Neuronal stem cell (in vitro differentiated cells): Measurements from ENCODE around the gene LRP10.
"Not testable (repeated sequence)": the region's sequence is repeated elsewhere in the genome, so short reads cannot be mapped to it uniquely, and the experiment has no call there.

ENCODE experiments used
- DNase-seq: peaks from one replicate; pipeline ENCODE4 v3.0.0-alpha.2; 2013; ENCODE audit warnings: low spot score
- H2AFZ ChIP-seq: one replicate; pipeline ENCODE4 v1.6.1; 2013; ENCODE audit warnings: mild to moderate bottlenecking, low read length, inconsistent platforms
- H2AK5ac ChIP-seq: 2 replicates; pipeline ENCODE4 v1.6.1; 2013; ENCODE audit warnings: low read depth, mild to moderate bottlenecking, inconsistent platforms, low read length, moderate library complexity, mixed read lengths
- H2BK120ac ChIP-seq: 2 replicates; pipeline ENCODE4 v1.6.1; 2013; ENCODE audit warnings: low read depth, mild to moderate bottlenecking, inconsistent platforms, low read length, moderate library complexity, mixed read lengths
- H2BK12ac ChIP-seq: one replicate; pipeline ENCODE4 v1.6.1; 2013; ENCODE audit warnings: low read length, inconsistent platforms
- H2BK15ac ChIP-seq: 2 replicates; pipeline ENCODE4 v1.6.1; 2013; ENCODE audit warnings: mild to moderate bottlenecking, low read length, inconsistent platforms, mixed read lengths
- H2BK5ac ChIP-seq: one replicate; pipeline ENCODE4 v1.6.1; 2013; ENCODE audit warnings: inconsistent platforms, mild to moderate bottlenecking, low read length, moderate library complexity
- H3K14ac ChIP-seq: one replicate; pipeline ENCODE4 v1.6.1; 2013; ENCODE audit warnings: low read length, inconsistent platforms
- H3K18ac ChIP-seq: 2 replicates; pipeline ENCODE4 v1.6.1; 2013; ENCODE audit warnings: low read length, inconsistent platforms
- H3K23ac ChIP-seq: 2 replicates; pipeline ENCODE4 v1.6.1; 2013; ENCODE audit warnings: low read depth, mild to moderate bottlenecking, mixed read lengths, low read length, inconsistent platforms; ENCODE audit not compliant: poor library complexity
- H3K27ac ChIP-seq: replicated peaks from 3 replicates; pipeline ENCODE4 v1.5.1; 2013; ENCODE audit warnings: low read length, inconsistent platforms
- H3K27me3 ChIP-seq, 3 experiments: 2 replicates each; pipeline ENCODE4 v1.6.1; 2013; ENCODE audit warnings: low read length in 3 of 3, mild to moderate bottlenecking in 2 of 3, inconsistent platforms in 1 of 3, low read depth in 1 of 3, mixed read lengths in 1 of 3, moderate library complexity in 1 of 3; ENCODE audit not compliant: control insufficient read depth in 3 of 3, insufficient read depth in 3 of 3
- H3K36me3 ChIP-seq, 2 donors: replicated peaks in 1 of 2; 2 replicates each; pipeline ENCODE4 v1.6.1; 2013; ENCODE audit warnings: low read length in 2 of 2; ENCODE audit not compliant: control insufficient read depth in 2 of 2, insufficient read depth in 2 of 2
- H3K4ac ChIP-seq: 2 replicates; pipeline ENCODE4 v1.6.1; 2013; ENCODE audit warnings: inconsistent platforms, mild to moderate bottlenecking, low read length, moderate library complexity
- H3K4me1 ChIP-seq, 2 donors: 1 replicate in 1 of 2; 2 replicates in 1 of 2; pipeline ENCODE4 v1.6.1; 2013; ENCODE audit warnings: low read length in 2 of 2, low read depth in 1 of 2; ENCODE audit not compliant: control insufficient read depth in 2 of 2, insufficient read depth in 1 of 2
- H3K4me2 ChIP-seq: one replicate; pipeline ENCODE4 v1.6.1; 2013; ENCODE audit warnings: mild to moderate bottlenecking, low read length, inconsistent platforms; ENCODE audit not compliant: insufficient read depth, poor library complexity, severe bottlenecking
- H3K4me3 ChIP-seq, 2 donors: 2 replicates each; pipeline ENCODE4 v1.5.1; 2013; ENCODE audit warnings: low read length in 2 of 2, mild to moderate bottlenecking in 2 of 2, inconsistent platforms in 1 of 2, moderate library complexity in 1 of 2
- H3K79me1 ChIP-seq: one replicate; pipeline ENCODE4 v1.6.1; 2013; ENCODE audit warnings: low read depth, mild to moderate bottlenecking, inconsistent platforms, low read length, moderate library complexity
- H3K9ac ChIP-seq: one replicate; pipeline ENCODE4 v1.6.1; 2013; ENCODE audit warnings: mild to moderate bottlenecking, low read depth, low read length, inconsistent platforms; ENCODE audit not compliant: poor library complexity
- H3K9me3 ChIP-seq, 2 donors: replicated peaks in 1 of 2; 2 replicates each; pipeline versions ENCODE3 to v1.6.1; 2013; ENCODE audit warnings: low read length in 2 of 2, mild to moderate bottlenecking in 2 of 2, inconsistent platforms in 1 of 2, low read depth in 1 of 2, mixed read lengths in 1 of 2, moderate library complexity in 1 of 2; ENCODE audit not compliant: control insufficient read depth in 2 of 2, insufficient read depth in 1 of 2
- H4K8ac ChIP-seq: one replicate; pipeline ENCODE4 v1.6.1; 2013; ENCODE audit warnings: low read depth, mild to moderate bottlenecking, inconsistent platforms, low read length, moderate library complexity
- H4K91ac ChIP-seq: one replicate; pipeline ENCODE4 v1.6.1; 2013; ENCODE audit warnings: low read length, low read depth, mild to moderate bottlenecking, inconsistent platforms; ENCODE audit not compliant: poor library complexity
- WGBS, 2 donors: extraction: QIAGEN DNeasy Blood & Tissue Kit; methylation state at CpG; one replicate each; pipeline ENCODE4 v1.1.7; 2013; ENCODE audit warnings: missing lambda C conversion rate in 2 of 2, mixed read lengths in 1 of 2; ENCODE audit not compliant: insufficient read length in 2 of 2, insufficient replicate concordance in 1 of 2; ENCODE audit errors: extremely low coverage in 2 of 2; 5-methylcytosine and 5-hydroxymethylcytosine counted together

Gene LRP10

GRCh38 chr14:22854296-22854695 lies 17.2 kb upstream of the LRP10 start:
- H3K14ac ChIP-seq, H3K36me3 ChIP-seq, H2BK120ac ChIP-seq, H2BK12ac ChIP-seq, H2BK5ac ChIP-seq, H2AFZ ChIP-seq, H4K91ac ChIP-seq, H3K9ac ChIP-seq, H3K79me1 ChIP-seq, DNase-seq, H4K8ac ChIP-seq, H3K9me3 ChIP-seq, H3K27ac ChIP-seq, H3K27me3 ChIP-seq, H3K4me3 ChIP-seq, H3K4ac ChIP-seq, H3K4me2 ChIP-seq, H3K23ac ChIP-seq, H3K4me1 ChIP-seq, H3K18ac ChIP-seq, H2BK15ac ChIP-seq, H2AK5ac ChIP-seq: not testable (repeated sequence)
- WGBS, 2 donors = no CpG with 5 or more reads among the region's 11 CpGs

GRCh38 chr14:22854963-22855724 lies 16.4 kb upstream of the LRP10 start:
- Histone ChIP-seq H3K27me3 (no peaks in the 10 kb centered on the region), H3K23ac (no peak overlapping the region), H2AK5ac (no peak overlapping the region), H3K36me3 (no peaks in the 10 kb centered on the region), H2BK15ac (no peak overlapping the region), H4K91ac (no peak overlapping the region), H3K9ac (no peak overlapping the region), H2BK12ac (no peak overlapping the region), H4K8ac (no peak overlapping the region), H3K4me3 (no peak overlapping the region), H3K79me1 (no peaks in the 10 kb centered on the region), H3K9me3 (peaks cover 0 to 4% of the 10 kb centered on the region in 2 donors), H3K4me1 (peaks cover 1 to 3% of the 10 kb centered on the region in 2 donors), H3K18ac (no peak overlapping the region), H2AFZ (no peak overlapping the region), H2BK5ac (no peak overlapping the region), H2BK120ac (no peak overlapping the region), H3K14ac (no peak overlapping the region), H3K4ac (no peak overlapping the region), H3K4me2 (no peak overlapping the region), H3K27ac (no peak overlapping the region)
- no CpG with 5 or more reads among the region's 8 CpGs for WGBS, 2 donors
- no peak for DNase-seq

GRCh38 chr14:22856428-22856827 lies 15.1 kb upstream of the LRP10 start:
- Histone ChIP-seq H3K27me3 (no peaks in the 10 kb centered on the region), H2BK15ac (no peak overlapping the region), H3K4me2 (no peak overlapping the region), H3K9me3 (peaks cover 0 to 4% of the 10 kb centered on the region in 2 donors), H2BK5ac (no peak overlapping the region), H3K18ac (no peak overlapping the region), H4K8ac (no peak overlapping the region), H3K79me1 (no peaks in the 10 kb centered on the region), H3K4ac (no peak overlapping the region), H3K4me1 (peaks cover 1 to 3% of the 10 kb centered on the region in 2 donors), H3K14ac (no peak overlapping the region), H3K4me3 (no peak overlapping the region), H3K27ac (no peak overlapping the region), H2BK120ac (no peak overlapping the region), H3K36me3 (no peaks in the 10 kb centered on the region), H2AFZ (no peak overlapping the region), H2AK5ac (no peak overlapping the region), H2BK12ac (no peak overlapping the region), H3K9ac (no peak overlapping the region), H4K91ac (no peak overlapping the region), H3K23ac (no peak overlapping the region)
- DNase-seq = no peak
- no CpG with 5 or more reads among the region's 5 CpGs for WGBS, 2 donors

- not testable (repeated sequence) for H3K9ac ChIP-seq, H3K36me3 ChIP-seq, H3K27me3 ChIP-seq, H2BK15ac ChIP-seq, H3K27ac ChIP-seq, H2AK5ac ChIP-seq, DNase-seq, H3K14ac ChIP-seq, H4K8ac ChIP-seq, H3K4me1 ChIP-seq, H3K4ac ChIP-seq, H3K4me3 ChIP-seq, H4K91ac ChIP-seq, H2AFZ ChIP-seq, H2BK120ac ChIP-seq, H3K4me2 ChIP-seq, H3K9me3 ChIP-seq, H3K18ac ChIP-seq, H3K23ac ChIP-seq, H2BK5ac ChIP-seq, H3K79me1 ChIP-seq, H2BK12ac ChIP-seq
- no CpG with 5 or more reads among the region's 3 CpGs for WGBS, 2 donors
Measured at GRCh38 chr14:22860377-22860776, 11.2 kb upstream of the LRP10 start.
